Activated T-cell treated with anti-CD3 and anti-CD28 coated beads, Interleukin-2, amount 50 U/mL, for 72 hours (primary cell): ENCODE data around the gene KRT6B. TPM values are rescaled to one million over a fixed set of nuclear protein-coding genes. Genes with fewer than 3 reads are reported as not detected.
"Not testable (repeated sequence)": the region's sequence is repeated elsewhere in the genome, so short reads cannot be mapped to it uniquely, and the experiment has no call there.

Source experiments
- ATAC-seq, 2 donors: fragments of 150-1000 bp; cut with Tn5 transposase; replicated peaks in 1 of 2; 2 replicates each; pipeline ENCODE4 v1.10.0; 2021; ENCODE audit warnings: moderate library complexity in 2 of 2, mild to moderate bottlenecking in 1 of 2
- DNase-seq, 2 donors: peaks; one replicate each; pipeline ENCODE4 v3.0.0; 2021 to 2022; ENCODE audit warnings: mixed read lengths in 1 of 2
- H3K27ac Mint-ChIP-seq: one replicate; pipeline ENCODE4 v1.8.0; 2022; ENCODE audit warnings: mild to moderate bottlenecking, moderate library complexity, mixed read lengths
- H3K27me3 Mint-ChIP-seq: one replicate; pipeline ENCODE4 v1.8.0; 2022; ENCODE audit warnings: low read depth, mixed read lengths
- H3K36me3 Mint-ChIP-seq, 2 donors: one replicate each; pipeline ENCODE4 v1.8.0; 2022; ENCODE audit warnings: mixed read lengths in 2 of 2, mild to moderate bottlenecking in 1 of 2; ENCODE audit not compliant: insufficient read depth in 2 of 2
- H3K4me1 Mint-ChIP-seq: one replicate; pipeline ENCODE4 v1.8.0; 2022; ENCODE audit warnings: low read depth, mixed read lengths
- H3K4me3 Mint-ChIP-seq, 2 donors: one replicate each; pipeline ENCODE4 v1.8.0; 2022; ENCODE audit warnings: mild to moderate bottlenecking in 2 of 2, mixed read lengths in 2 of 2, moderate library complexity in 2 of 2
- H3K9me3 Mint-ChIP-seq, 2 donors: one replicate each; pipeline ENCODE4 v1.8.0; 2022; ENCODE audit warnings: mixed read lengths in 2 of 2
- total RNA-seq, 2 donors: library from RNA; stranded (reverse); gene quantifications; one replicate each; pipeline ENCODE4 v1.2.3, GENCODE V29; 2022

KRT6B gene
- total RNA-seq, 2 donors from 2014 or later: not detected

- H3K27ac Mint-ChIP-seq: no peak overlapping the region
- no peak overlapping the region for H3K4me3 Mint-ChIP-seq
- no peak for DNase-seq
- peaks cover 2 to 4% of the 10 kb centered on the region in 2 donors for H3K36me3 Mint-ChIP-seq
- H3K9me3 Mint-ChIP-seq: no peaks in the 10 kb centered on the region
- ATAC-seq: no peak
- H3K4me1 Mint-ChIP-seq: no peaks in the 10 kb centered on the region
- H3K27me3 Mint-ChIP-seq: peaks cover 33% of the 10 kb centered on the region
Measured at GRCh38 chr12:52488736-52489135, 36.8 kb upstream of the KRT6B start.

GRCh38 chr12:52487744-52488443 lies 35.9 kb upstream of the KRT6B start:
- ATAC-seq, DNase-seq, H3K27ac Mint-ChIP-seq, H3K4me3 Mint-ChIP-seq, H3K9me3 Mint-ChIP-seq, H3K36me3 Mint-ChIP-seq, H3K4me1 Mint-ChIP-seq: not testable (repeated sequence)
- H3K27me3 Mint-ChIP-seq: peaks cover 42% of the 10 kb centered on the region

GRCh38 chr12:52487211-52487610 lies 35.3 kb upstream of the KRT6B start:
- Mint-ChIP-seq H3K27ac (no peak overlapping the region), H3K36me3 (peaks cover 2 to 4% of the 10 kb centered on the region in 2 donors), H3K27me3 (peaks cover 41% of the 10 kb centered on the region), H3K9me3 (no peaks in the 10 kb centered on the region), H3K4me1 (no peaks in the 10 kb centered on the region), H3K4me3 (no peak overlapping the region)
- no peak for ATAC-seq
- no peak for DNase-seq

- Mint-ChIP-seq H3K36me3 (peaks cover 2 to 4% of the 10 kb centered on the region in 2 donors), H3K4me3 (no peak overlapping the region), H3K27me3 (peaks cover 33% of the 10 kb centered on the region), H3K9me3 (no peaks in the 10 kb centered on the region), H3K27ac (no peak overlapping the region), H3K4me1 (no peaks in the 10 kb centered on the region)
- ATAC-seq (no peak), DNase-seq (no peak)
Measured at GRCh38 chr12:52486166-52487105, 34.5 kb upstream of the KRT6B start.

GRCh38 chr12:52480073-52480472 lies 28.1 kb upstream of the KRT6B start:
- H3K27me3 Mint-ChIP-seq: peaks cover 20% of the 10 kb centered on the region
- no peak overlapping the region for H3K4me3 Mint-ChIP-seq
- peaks cover 4 to 6% of the 10 kb centered on the region in 2 donors for H3K36me3 Mint-ChIP-seq
- no peaks in the 10 kb centered on the region for H3K4me1 Mint-ChIP-seq
- H3K27ac Mint-ChIP-seq: no peak overlapping the region
- peaks cover 3 to 4% of the 10 kb centered on the region in 2 donors for H3K9me3 Mint-ChIP-seq
- DNase-seq (no peak), ATAC-seq (no peak)

- H3K27me3 Mint-ChIP-seq: peaks cover under 1% of the 10 kb centered on the region
- H3K36me3 Mint-ChIP-seq: peaks cover 0 to 4% of the 10 kb centered on the region in 2 donors
- H3K4me1 Mint-ChIP-seq: no peaks in the 10 kb centered on the region
- no peak overlapping the region for H3K4me3 Mint-ChIP-seq
- no peak for DNase-seq
- no peak overlapping the region for H3K27ac Mint-ChIP-seq
- no peak for ATAC-seq
- H3K9me3 Mint-ChIP-seq: peaks cover 3 to 4% of the 10 kb centered on the region in 2 donors
Measured at GRCh38 chr12:52477651-52478050, 25.7 kb upstream of the KRT6B start.

GRCh38 chr12:52474212-52474611 lies 22.3 kb upstream of the KRT6B start:
- ATAC-seq (no peak), DNase-seq (no peak)
- Mint-ChIP-seq H3K27me3 (no peaks in the 10 kb centered on the region), H3K36me3 (peaks cover 0 to 2% of the 10 kb centered on the region in 2 donors), H3K9me3 (peaks cover 1 to 2% of the 10 kb centered on the region in 2 donors), H3K27ac (no peak overlapping the region), H3K4me3 (no peak overlapping the region), H3K4me1 (no peaks in the 10 kb centered on the region)

- DNase-seq: no peak
- Mint-ChIP-seq H3K9me3 (peaks cover 1 to 2% of the 10 kb centered on the region in 2 donors), H3K27me3 (peaks cover under 1% of the 10 kb centered on the region), H3K27ac (no peak within 1 kb of the TSS), H3K36me3 (peaks cover 0 to 2% of the 10 kb centered on the region in 2 donors), H3K4me1 (no peaks in the 10 kb centered on the region), H3K4me3 (no peak within 1 kb of the TSS)
- no peak for ATAC-seq
Measured at GRCh38 chr12:52473768-52474167, 21.8 kb upstream of the KRT6B start, which contains the start of gene KRT6C. KRT6C (minus strand) TSS chr12:52473805; CDS start chr12:52473737, 68 bp downstream.

GRCh38 chr12:52469853-52470252 lies 17.9 kb upstream of the KRT6B start:
- no peak overlapping the region for H3K4me3 Mint-ChIP-seq
- no peaks in the 10 kb centered on the region for H3K9me3 Mint-ChIP-seq
- no peak for ATAC-seq
- no peak overlapping the region for H3K27ac Mint-ChIP-seq
- no peaks in the 10 kb centered on the region for H3K36me3 Mint-ChIP-seq
- peaks cover 7% of the 10 kb centered on the region for H3K27me3 Mint-ChIP-seq
- no peaks in the 10 kb centered on the region for H3K4me1 Mint-ChIP-seq
- DNase-seq: no peak

- Mint-ChIP-seq H3K27me3 (peaks cover 19% of the 10 kb centered on the region), H3K4me3 (no peak overlapping the region), H3K4me1 (no peaks in the 10 kb centered on the region), H3K27ac (no peak overlapping the region), H3K9me3 (no peaks in the 10 kb centered on the region), H3K36me3 (no peaks in the 10 kb centered on the region)
- no peak for ATAC-seq
- no peak for DNase-seq
Measured at GRCh38 chr12:52464897-52465296, 13.0 kb upstream of the KRT6B start.

- Mint-ChIP-seq H3K27ac (no peak overlapping the region), H3K9me3 (no peaks in the 10 kb centered on the region), H3K4me3 (no peak overlapping the region), H3K27me3 (peaks cover 12% of the 10 kb centered on the region), H3K4me1 (no peaks in the 10 kb centered on the region), H3K36me3 (no peaks in the 10 kb centered on the region)
- ATAC-seq (no peak), DNase-seq (no peak)
Measured at GRCh38 chr12:52461693-52462092, 9.7 kb upstream of the KRT6B start.

- peaks cover 12% of the 10 kb centered on the region for H3K27me3 Mint-ChIP-seq
- no peak for DNase-seq
- H3K27ac Mint-ChIP-seq: no peak overlapping the region
- no peak for ATAC-seq
- H3K4me3 Mint-ChIP-seq: no peak overlapping the region
- H3K9me3 Mint-ChIP-seq: no peaks in the 10 kb centered on the region
- no peaks in the 10 kb centered on the region for H3K36me3 Mint-ChIP-seq
- H3K4me1 Mint-ChIP-seq: peaks cover 5% of the 10 kb centered on the region
Measured at GRCh38 chr12:52458861-52459260, 6.9 kb upstream of the KRT6B start.

- Mint-ChIP-seq H3K36me3 (no peaks in the 10 kb centered on the region), H3K27ac (no peak overlapping the region), H3K4me1 (peaks cover 5% of the 10 kb centered on the region), H3K9me3 (no peaks in the 10 kb centered on the region), H3K27me3 (no peaks in the 10 kb centered on the region), H3K4me3 (no peak overlapping the region)
- DNase-seq (no peak), ATAC-seq (no peak)
Measured at GRCh38 chr12:52455821-52456220, 3.9 kb upstream of the KRT6B start.
